GM19467 (cell line): Measurements from ENCODE around the gene TARBP2.

ENCODE experiments used
- ATAC-seq: cut with Tn5 transposase; IDR thresholded peaks from one replicate; pipeline ENCODE4 v1.9.1; 2021; ENCODE audit warnings: mild to moderate bottlenecking, moderate library complexity; ENCODE audit not compliant: unreplicated experiment

Gene TARBP2

GRCh38 chr12:53552361-53553327, 51.6 kb downstream of the TARBP2 start:
- no peak for ATAC-seq
